Mesodermal cell (in vitro differentiated cells): ENCODE results near the gene IL12A.

ENCODE experiments used
- H3K27ac ChIP-seq: 2 replicates; pipeline ENCODE4 v1.7.0; 2013; ENCODE audit warnings: mild to moderate bottlenecking, low read depth, low read length, moderate library complexity; ENCODE audit not compliant: severe bottlenecking
- H3K36me3 ChIP-seq: 2 replicates; pipeline ENCODE4 v1.7.1; 2013; ENCODE audit warnings: mild to moderate bottlenecking, low read length, moderate library complexity; ENCODE audit not compliant: control insufficient read depth, insufficient read depth
- H3K4me1 ChIP-seq: one replicate; pipeline ENCODE4 v1.7.1; 2013; ENCODE audit warnings: mild to moderate bottlenecking, low read length; ENCODE audit not compliant: insufficient read depth, control insufficient read depth, poor library complexity, severe bottlenecking
- H3K4me3 ChIP-seq: 2 replicates; pipeline ENCODE4 v1.7.0; 2013; ENCODE audit warnings: low read length, control low read depth, mild to moderate bottlenecking; ENCODE audit not compliant: insufficient read depth, poor library complexity, severe bottlenecking; ENCODE audit errors: extremely low read depth
- H3K9me3 ChIP-seq: 2 replicates; pipeline ENCODE4 v1.7.1; 2013; ENCODE audit warnings: mild to moderate bottlenecking, low read length, moderate library complexity; ENCODE audit not compliant: control insufficient read depth
- WGBS, 2 experiments: methylation state at CpG; one replicate each; pipeline ENCODE4 v1.1.5; 2013; ENCODE audit warnings: missing lambda C conversion rate in 2 of 2; ENCODE audit not compliant: insufficient coverage in 2 of 2; 5-methylcytosine and 5-hydroxymethylcytosine counted together

IL12A gene

DNA sequence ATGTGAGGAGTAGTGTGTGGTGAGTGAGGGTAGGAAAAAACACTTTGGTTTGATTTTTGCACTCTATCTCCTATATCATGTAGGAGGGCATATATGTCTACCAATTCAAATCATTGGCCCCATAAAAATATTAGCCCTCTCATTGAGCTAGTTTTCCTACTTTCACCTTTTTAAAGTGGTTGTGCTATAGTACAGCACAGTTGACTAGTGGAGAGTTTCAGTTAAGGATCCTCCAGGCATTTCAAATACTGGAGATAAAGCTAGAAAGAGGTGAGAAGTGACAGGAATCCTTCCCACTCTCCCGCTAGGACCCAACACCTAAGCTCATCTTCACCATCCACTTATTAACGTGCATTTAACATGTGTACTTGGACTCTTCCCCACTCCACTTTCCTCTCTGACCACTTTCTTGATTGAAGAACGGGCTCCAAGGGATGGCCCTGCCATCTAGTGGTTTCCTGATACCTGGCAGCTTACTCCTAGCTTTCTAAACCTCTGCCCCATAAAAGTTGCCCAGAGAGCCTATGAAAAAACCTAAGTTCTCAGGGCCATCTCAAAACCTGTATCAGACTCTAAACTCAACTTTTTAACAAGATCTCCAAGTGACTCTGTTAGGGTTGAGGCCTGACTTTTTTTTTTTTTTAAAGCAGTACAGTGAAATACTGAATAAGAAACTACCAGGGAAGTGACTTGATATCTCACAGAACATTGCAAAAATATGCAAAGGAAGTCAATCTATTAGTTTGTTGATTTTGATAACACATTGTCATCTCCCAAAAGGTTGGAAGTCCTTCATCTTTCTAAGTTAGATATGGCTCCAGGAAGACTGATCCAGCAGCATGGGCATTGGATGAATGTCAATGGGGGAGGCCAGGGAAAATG, 17.9 kb downstream of the IL12A start:
- WGBS, 2 experiments: 4 to 13% methylated on average over 2 to 3 of the region's 3 CpGs

DNA sequence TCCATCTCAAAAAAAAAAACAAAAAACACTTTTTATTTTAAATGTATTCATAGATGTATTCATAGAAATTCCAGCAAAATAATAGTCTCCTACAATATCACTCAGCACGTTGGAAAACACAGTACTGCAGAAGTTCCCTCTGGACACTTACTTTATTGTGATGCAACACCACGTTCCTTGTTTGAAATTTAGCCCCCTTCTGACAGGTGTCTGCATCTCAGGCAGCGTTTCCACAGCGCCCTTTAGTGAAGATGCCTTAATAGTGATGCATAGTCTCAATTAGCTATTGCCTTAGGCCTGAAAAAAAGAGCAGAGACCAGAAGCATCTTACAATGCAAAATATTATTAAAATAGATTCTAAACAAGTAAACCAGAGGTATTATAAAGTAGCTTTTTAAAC, 20.3 kb downstream of the IL12A start:
- 43 to 86% methylated on average over 1 of the region's 4 CpGs for WGBS, 2 experiments
- H3K4me1 ChIP-seq: no peaks in the 10 kb centered on the region
- no peaks in the 10 kb centered on the region for H3K9me3 ChIP-seq
- H3K4me3 ChIP-seq: no peak overlapping the region
- H3K36me3 ChIP-seq: no peaks in the 10 kb centered on the region
- H3K27ac ChIP-seq: no peak overlapping the region

More for the DNA sequence above, 17.9 kb downstream of the IL12A start:
- Histone ChIP-seq H3K4me1 (no peaks in the 10 kb centered on the region), H3K4me3 (no peak overlapping the region), H3K36me3 (no peaks in the 10 kb centered on the region), H3K27ac (no peak overlapping the region), H3K9me3 (no peaks in the 10 kb centered on the region)

DNA sequence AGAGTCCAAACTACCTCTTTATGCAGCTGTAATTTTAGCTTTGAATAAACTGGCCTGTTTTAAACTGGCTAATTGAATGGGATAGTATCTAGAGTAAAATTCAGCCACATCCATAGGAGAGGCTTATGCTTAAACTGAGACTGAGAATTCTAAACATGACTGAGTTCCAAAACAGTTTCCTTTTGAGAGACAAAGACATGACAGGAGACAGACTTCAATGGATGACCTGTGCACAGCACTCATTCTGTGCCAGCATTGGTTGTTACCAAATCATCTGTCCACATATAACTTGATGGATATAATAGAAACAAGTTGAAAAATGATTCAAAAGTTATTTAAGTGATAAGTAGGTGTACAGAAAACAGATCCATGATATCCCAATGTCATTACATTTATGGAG, 20.9 kb downstream of the IL12A start:
- Histone ChIP-seq H3K4me1 (no peaks in the 10 kb centered on the region), H3K9me3 (no peaks in the 10 kb centered on the region), H3K4me3 (no peak overlapping the region), H3K27ac (no peak overlapping the region), H3K36me3 (no peaks in the 10 kb centered on the region)

DNA sequence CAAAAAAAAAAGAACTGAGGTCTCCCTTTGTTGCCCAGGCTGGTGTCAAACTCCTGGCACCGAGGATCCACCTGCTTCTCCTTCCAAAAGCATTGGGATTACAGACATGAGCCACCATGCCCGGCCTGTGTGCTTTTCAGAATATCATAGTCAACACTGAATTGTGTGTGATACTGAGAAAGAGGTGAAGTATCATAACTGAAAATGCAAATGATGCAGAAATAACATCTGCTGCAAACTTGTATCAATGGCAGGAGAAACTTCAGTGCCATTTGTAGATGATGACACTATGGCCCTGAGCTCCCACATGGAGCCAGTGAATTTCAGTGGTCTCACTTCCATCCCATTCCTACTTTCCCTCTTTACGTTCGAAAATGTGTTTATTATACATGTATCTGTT, 21.9 kb downstream of the IL12A start:
- H3K9me3 ChIP-seq: no peaks in the 10 kb centered on the region
- H3K36me3 ChIP-seq: no peaks in the 10 kb centered on the region
- H3K27ac ChIP-seq: no peak overlapping the region
- H3K4me3 ChIP-seq: no peak overlapping the region
- WGBS, 2 experiments: 71% methylated on average over 2 of the region's 4 CpGs; no CpG with 5 or more reads in 1 of the 2 experiments
- no peaks in the 10 kb centered on the region for H3K4me1 ChIP-seq

- H3K9me3 ChIP-seq: no peaks in the 10 kb centered on the region
Measured at GRCh38 chr3:160012108-160012507, 23.5 kb downstream of the IL12A start.

DNA sequence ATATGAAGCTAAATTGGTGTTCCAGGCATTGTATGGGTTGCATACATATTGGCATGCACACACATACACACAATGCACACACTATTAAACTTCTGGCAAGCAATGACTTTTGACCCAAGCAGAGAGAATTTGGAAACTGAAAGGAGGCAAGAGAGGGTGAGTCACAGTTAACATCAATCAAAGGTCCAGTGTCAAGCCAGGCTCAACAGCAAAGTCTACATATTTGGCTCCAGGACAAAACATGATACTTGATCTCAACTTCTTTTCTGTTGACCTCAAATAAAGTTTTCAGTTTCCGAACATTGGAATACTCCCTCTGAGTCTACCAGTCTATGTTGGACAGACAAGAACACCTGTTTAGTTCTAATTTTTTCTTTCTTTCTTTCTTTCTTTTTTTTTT, 28.3 kb downstream of the IL12A start:
- Histone ChIP-seq H3K4me3 (no peak overlapping the region), H3K9me3 (no peaks in the 10 kb centered on the region), H3K36me3 (no peaks in the 10 kb centered on the region), H3K27ac (no peak overlapping the region), H3K4me1 (no peaks in the 10 kb centered on the region)
- 57 to 100% methylated on average over 1 of the region's 1 CpG for WGBS, 2 experiments

More at GRCh38 chr3:160012108-160012507, 23.5 kb downstream of the IL12A start:
- WGBS, 2 experiments: 100% methylated on average over 1 of the region's 2 CpGs
- no peak overlapping the region for H3K4me3 ChIP-seq
- no peaks in the 10 kb centered on the region for H3K4me1 ChIP-seq
- H3K36me3 ChIP-seq: no peaks in the 10 kb centered on the region
- H3K27ac ChIP-seq: no peak overlapping the region

- H3K4me1 ChIP-seq: no peaks in the 10 kb centered on the region
- H3K9me3 ChIP-seq: no peaks in the 10 kb centered on the region
- H3K27ac ChIP-seq: no peak overlapping the region
- H3K4me3 ChIP-seq: no peak overlapping the region
- 88 to 93% methylated on average over 3 to 4 of the region's 5 CpGs for WGBS, 2 experiments
- no peaks in the 10 kb centered on the region for H3K36me3 ChIP-seq
Measured at GRCh38 chr3:160018959-160019358, 30.3 kb downstream of the IL12A start.

DNA sequence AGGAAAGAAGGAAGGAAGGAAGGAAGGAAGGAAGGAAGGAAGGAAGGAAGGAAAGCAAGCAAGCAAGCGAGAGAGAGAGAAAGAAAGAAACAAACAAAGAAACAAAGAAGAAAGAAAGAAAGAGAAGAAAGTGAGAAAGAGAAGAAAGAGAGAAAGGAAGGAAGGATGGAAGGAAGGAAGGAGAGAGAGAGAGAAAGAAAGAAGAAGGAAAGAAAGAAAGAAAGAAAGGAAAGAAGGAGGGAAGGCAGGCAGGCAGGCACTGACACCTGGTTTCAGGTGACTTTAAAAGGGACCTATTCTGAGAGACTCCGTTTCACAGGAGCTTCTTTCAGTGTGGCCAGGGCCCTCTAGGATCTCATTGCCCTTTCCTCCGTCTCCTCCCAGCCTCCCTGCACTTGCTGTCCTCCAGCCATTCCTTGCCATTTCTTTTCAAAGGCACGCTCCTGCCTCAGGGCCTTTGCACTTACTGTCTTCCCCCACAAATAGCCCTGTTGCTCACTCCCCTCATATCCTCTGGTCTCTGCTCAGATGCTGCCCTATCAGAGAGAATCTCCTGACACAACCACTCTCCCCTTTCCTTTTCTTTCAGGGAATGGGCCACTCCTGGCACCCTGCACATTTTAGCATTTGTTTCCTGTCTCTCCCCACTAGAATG, 31.5 kb downstream of the IL12A start:
- 87 to 92% methylated on average over 4 of the region's 4 CpGs for WGBS, 2 experiments
- Histone ChIP-seq H3K9me3 (no peaks in the 10 kb centered on the region), H3K27ac (no peak overlapping the region), H3K36me3 (no peaks in the 10 kb centered on the region), H3K4me1 (no peaks in the 10 kb centered on the region), H3K4me3 (no peak overlapping the region)

DNA sequence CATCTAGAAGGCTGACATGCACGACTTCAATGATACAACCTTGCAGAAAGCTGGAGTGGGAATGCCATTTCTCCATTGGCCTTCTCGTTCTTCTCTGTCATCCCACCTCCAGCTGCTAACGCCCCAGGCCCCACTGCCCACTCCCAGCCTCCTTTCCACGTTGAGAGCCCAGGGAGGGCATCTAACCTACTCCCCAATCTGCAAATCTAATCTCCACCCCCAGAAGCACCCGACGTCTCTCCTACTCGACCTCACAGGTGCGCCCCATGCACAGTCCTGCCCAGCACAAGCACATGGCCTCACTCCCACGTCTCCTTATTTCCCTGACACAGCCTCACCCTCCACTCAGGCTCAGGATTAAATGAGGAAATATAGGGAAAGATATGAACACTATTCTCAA, 33.4 kb downstream of the IL12A start:
- H3K9me3 ChIP-seq: no peaks in the 10 kb centered on the region
- no peak overlapping the region for H3K4me3 ChIP-seq
- 44 to 75% methylated on average over 3 to 8 of the region's 9 CpGs for WGBS, 2 experiments
- no peaks in the 10 kb centered on the region for H3K36me3 ChIP-seq
- no peaks in the 10 kb centered on the region for H3K4me1 ChIP-seq
- H3K27ac ChIP-seq: no peak overlapping the region

DNA sequence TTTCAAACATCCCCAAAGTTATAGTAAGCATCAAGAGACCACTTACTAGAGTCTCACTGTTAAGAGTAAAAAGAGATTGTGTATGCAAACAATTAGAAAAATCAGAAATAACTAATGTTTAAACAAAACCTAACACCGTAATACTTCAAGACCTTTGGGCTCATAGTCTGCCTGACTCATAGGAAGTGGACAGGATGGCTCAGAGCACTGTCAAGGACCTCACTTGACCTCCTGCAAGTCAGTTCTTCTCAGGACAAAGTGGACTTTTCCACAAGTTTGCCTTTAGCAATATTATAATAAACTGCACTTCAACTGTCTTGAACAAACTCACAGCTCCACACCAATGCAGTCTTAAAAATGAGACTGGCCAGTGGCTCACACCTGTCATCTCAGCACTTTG, 34.8 kb downstream of the IL12A start:
- H3K4me1 ChIP-seq: no peaks in the 10 kb centered on the region
- WGBS, 2 experiments: 75 to 83% methylated on average over 1 of the region's 1 CpG
- H3K36me3 ChIP-seq: no peaks in the 10 kb centered on the region
- H3K4me3 ChIP-seq: no peak overlapping the region
- H3K27ac ChIP-seq: no peak overlapping the region
- no peaks in the 10 kb centered on the region for H3K9me3 ChIP-seq
